Fibroblast of the aortic adventitia (primary cell): ENCODE data around the gene TMEM121B. TPM values are rescaled to one million over a fixed set of nuclear protein-coding genes. Genes with fewer than 3 reads are reported as not detected.

Experiments used
- DNase-seq: peaks from one replicate; pipeline ENCODE4 v3.0.0-alpha.2; 2010; ENCODE audit warnings: low read depth
- H3K4me3 ChIP-seq: 2 replicates; pipeline ENCODE4 v1.5.1; 2011; ENCODE audit warnings: low read depth, mild to moderate bottlenecking, control low read depth, low read length, moderate library complexity
- CTCF ChIP-seq: IDR thresholded peaks from 2 replicates; pipeline ENCODE4 v1.5.1; 2011; ENCODE audit warnings: mild to moderate bottlenecking, low read length, control low read depth, inconsistent platforms; ENCODE audit not compliant: insufficient read depth
- total RNA-seq: library from RNA; depleted of rRNA; stranded (reverse); fragments of >200 nt; gene quantifications from 2 replicates; pipeline ENCODE4 v1.2.3, GENCODE V29; 2012; ENCODE audit warnings: low replicate concordance

Gene TMEM121B
- total RNA-seq, 1 donor: 0.09 TPM

DNA sequence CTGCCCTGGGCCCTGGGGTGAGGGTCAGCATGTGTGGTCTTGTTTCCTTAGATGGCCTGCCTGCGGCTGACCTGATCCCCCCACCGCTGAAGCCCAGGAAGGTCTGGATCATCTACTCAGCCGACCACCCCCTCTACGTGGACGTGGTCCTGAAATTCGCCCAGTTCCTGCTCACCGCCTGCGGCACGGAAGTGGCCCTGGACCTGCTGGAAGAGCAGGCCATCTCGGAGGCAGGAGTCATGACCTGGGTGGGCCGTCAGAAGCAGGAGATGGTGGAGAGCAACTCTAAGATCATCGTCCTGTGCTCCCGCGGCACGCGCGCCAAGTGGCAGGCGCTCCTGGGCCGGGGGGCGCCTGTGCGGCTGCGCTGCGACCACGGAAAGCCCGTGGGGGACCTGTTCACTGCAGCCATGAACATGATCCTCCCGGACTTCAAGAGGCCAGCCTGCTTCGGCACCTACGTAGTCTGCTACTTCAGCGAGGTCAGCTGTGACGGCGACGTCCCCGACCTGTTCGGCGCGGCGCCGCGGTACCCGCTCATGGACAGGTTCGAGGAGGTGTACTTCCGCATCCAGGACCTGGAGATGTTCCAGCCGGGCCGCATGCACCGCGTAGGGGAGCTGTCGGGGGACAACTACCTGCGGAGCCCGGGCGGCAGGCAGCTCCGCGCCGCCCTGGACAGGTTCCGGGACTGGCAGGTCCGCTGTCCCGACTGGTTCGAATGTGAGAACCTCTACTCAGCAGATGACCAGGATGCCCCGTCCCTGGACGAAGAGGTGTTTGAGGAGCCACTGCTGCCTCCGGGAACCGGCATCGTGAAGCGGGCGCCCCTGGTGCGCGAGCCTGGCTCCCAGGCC lies 12.7 kb downstream of the TMEM121B start:
- no peak overlapping the region for H3K4me3 ChIP-seq
- TF ChIP-seq CTCF: no peak
- no peak for DNase-seq

- DNase-seq: no peak
- TF ChIP-seq CTCF: no peak
- no peak overlapping the region for H3K4me3 ChIP-seq
These were observed 13.7 kb downstream of the TMEM121B start for GRCh38 chr22:17107547-17107810.

DNA sequence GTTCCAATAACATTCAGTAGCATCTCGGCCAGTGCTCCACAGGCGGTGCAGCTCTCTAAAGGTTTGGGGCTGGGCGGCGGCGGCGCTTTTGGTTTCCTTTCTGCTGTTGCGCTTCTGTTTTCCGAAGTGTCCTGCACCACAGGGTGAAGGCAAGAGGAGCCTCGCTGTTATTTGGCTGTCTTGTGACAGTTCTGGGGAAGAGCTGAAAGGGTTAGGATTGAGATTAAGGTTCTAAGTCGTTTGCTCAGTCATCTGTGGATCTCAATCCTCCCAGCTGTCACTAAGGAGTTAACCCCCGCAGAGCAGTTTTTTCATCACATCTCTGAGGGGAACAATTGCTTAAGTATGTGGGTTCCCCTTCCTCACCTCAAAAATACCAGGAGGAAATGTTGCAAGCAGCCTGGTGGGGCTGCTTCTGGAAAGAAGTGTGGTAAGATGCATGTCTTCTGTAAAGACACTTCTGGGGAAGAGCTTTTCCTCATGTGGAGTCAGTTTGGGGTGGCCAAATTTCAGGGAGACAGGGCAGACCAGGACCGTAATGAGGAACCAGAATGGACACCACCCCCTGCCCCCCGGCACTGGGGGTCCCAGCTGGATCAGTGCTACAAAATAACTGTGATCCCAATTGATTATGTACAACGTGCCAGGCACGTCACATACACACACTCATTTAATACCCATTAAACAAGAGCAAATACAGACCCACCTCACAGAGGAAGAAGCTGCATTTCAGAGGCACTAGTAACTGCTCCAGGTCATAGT lies 14.2 kb downstream of the TMEM121B start:
- H3K4me3 ChIP-seq: no peak overlapping the region
- TF ChIP-seq CTCF: no peak
- no peak for DNase-seq

DNA sequence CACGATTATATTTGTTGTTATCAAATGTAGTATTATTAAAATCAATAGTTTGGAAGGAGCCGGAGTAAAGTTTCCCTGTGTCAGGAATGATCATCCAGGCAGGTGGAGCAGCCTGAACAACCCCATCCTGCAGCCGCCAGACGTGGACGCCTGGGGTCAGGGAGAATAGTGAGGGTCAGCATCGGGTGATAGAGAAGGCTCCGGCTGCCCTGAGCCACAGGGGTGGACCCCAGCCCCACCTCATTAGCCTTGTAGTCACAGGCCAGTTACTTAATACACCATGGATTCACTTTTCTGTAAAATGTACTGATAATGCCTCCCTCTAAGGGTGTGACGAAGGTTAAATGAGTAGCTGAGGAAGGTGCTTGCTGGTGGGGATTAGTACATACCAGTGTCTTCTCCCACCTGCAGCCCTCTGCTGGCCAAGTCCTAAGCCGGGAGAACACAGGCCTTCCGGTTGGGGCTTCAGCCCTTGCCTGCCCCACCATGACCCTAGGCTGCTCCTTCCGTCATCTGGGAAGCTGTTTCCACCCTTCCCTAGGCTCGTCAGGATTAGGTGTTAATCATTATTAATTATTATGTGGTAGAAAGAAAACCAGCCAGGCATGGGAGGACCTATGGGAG lies 14.9 kb downstream of the TMEM121B start:
- no peak for DNase-seq
- no peak for TF ChIP-seq CTCF

DNA sequence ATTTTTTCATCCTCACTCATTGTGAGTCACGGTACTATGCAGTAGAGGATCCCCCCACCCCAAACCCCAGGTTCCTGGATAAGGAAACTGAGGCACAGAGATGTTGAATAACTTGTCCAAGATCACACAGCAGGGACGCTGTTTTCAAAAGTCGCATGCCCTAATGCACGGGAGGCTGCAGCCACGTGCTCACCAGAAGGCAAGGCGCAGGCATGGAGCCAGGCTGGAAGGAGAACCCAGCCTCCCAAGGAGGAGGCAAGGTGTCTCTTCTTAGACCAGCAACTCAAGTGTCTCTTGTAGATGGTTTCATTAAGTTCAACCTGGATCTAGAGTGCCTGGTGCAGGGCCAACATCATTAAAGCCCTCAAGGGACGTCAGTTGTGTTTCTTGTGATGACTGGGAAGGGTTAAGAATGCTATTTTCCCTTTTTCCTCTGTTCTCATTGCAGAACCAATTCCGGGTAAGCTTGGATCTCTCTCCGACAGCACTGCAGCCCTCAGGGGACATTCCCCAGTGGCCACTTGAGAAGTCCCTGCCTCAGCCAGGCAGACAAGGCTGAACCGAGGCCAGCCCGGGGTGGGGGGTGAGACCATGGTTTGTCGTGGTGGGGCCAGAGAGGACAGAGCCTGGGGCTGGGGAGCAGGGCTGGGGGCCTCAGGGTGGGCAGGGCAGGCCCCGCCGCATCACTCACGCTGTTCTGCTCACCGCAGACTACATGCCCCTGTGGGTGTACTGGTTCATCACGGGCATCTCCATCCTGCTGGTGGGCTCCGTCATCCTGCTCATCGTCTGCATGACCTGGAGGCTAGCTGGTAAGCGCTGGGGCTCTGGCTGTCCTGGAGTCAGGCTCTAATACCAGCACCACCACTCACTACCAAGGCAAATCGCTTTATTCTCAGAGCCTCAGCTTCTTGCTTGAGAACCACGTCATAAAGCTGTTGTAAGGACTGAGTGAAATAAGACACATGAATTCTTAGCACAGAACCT lies 15.7 kb downstream of the TMEM121B start:
- no peak for DNase-seq
- TF ChIP-seq CTCF: no peak
- no peak overlapping the region for H3K4me3 ChIP-seq

More for the DNA sequence above, 14.9 kb downstream of the TMEM121B start:
- no peak overlapping the region for H3K4me3 ChIP-seq

GRCh38 chr22:17104336-17104935 lies 16.7 kb downstream of the TMEM121B start:
- no peak for DNase-seq
- no peak overlapping the region for H3K4me3 ChIP-seq
- no peak for TF ChIP-seq CTCF
